GM19455 (cell line): Measurements from ENCODE around the gene SPATA20.

ENCODE experiments used
- ATAC-seq: cut with Tn5 transposase; IDR thresholded peaks from one replicate; pipeline ENCODE4 v1.9.1; 2021; ENCODE audit not compliant: unreplicated experiment

Gene SPATA20

GRCh38 chr17:50557630-50558029 is 10.7 kb downstream of the SPATA20 start:
- ATAC-seq, result no peak

- ATAC-seq, result no peak
These were observed 11.1 kb downstream of the SPATA20 start for GRCh38 chr17:50558091-50558490.

GRCh38 chr17:50558581-50558940 is 11.6 kb downstream of the SPATA20 start:
- no peak for ATAC-seq

GRCh38 chr17:50558941-50559614 is 12.1 kb downstream of the SPATA20 start:
- no peak for ATAC-seq

GRCh38 chr17:50559674-50560184 is 12.8 kb downstream of the SPATA20 start:
- no peak for ATAC-seq

GRCh38 chr17:50560185-50560824 is 13.3 kb downstream of the SPATA20 start, which contains the start of gene CACNA1G:
CACNA1G (plus strand) TSS chr17:50560715; CDS start chr17:50561460, 745 bp downstream.
- peak; percentile 92 for ATAC-seq

DNA sequence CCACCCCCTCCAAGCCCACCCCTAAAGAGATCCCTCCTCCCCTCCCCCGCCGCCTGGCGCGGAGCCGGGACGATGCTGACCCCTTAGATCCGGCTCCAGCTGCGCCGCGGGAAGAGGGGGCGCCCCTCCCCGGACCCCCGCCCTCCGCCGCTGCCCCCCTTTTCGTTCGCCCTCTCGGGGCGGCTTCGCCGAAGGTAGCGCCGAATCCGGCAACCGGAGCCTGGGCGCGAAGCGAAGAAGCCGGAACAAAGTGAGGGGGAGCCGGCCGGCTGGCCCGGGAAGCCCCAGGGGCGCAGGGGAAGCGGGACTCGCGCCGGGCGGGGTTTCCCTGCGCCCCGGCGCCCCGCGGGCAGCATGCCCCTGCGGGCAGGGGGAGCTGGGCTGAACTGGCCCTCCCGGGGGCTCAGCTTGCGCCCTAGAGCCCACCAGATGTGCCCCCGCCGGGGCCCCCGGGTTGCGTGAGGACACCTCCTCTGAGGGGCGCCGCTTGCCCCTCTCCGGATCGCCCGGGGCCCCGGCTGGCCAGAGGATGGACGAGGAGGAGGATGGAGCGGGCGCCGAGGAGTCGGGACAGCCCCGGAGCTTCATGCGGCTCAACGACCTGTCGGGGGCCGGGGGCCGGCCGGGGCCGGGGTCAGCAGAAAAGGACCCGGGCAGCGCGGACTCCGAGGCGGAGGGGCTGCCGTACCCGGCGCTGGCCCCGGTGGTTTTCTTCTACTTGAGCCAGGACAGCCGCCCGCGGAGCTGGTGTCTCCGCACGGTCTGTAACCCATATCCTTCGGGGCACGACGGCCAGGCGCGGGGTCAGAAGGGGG is 14.2 kb downstream of the SPATA20 start:
- no peak for ATAC-seq

GRCh38 chr17:50561746-50562141 is 14.8 kb downstream of the SPATA20 start:
- no peak for ATAC-seq

- ATAC-seq, result no peak
These were observed 15.5 kb downstream of the SPATA20 start for GRCh38 chr17:50562242-50563091.

GRCh38 chr17:50563092-50563511 is 16.1 kb downstream of the SPATA20 start:
- ATAC-seq, result no peak

GRCh38 chr17:50564916-50565315 is 17.9 kb downstream of the SPATA20 start:
- no peak for ATAC-seq

GRCh38 chr17:50565402-50566350 is 18.7 kb downstream of the SPATA20 start:
- ATAC-seq, result no peak

- no peak for ATAC-seq
These were observed 19.9 kb downstream of the SPATA20 start for GRCh38 chr17:50566886-50567285.

- ATAC-seq, result no peak
These were observed 21.7 kb downstream of the SPATA20 start for GRCh38 chr17:50568659-50569058.

DNA sequence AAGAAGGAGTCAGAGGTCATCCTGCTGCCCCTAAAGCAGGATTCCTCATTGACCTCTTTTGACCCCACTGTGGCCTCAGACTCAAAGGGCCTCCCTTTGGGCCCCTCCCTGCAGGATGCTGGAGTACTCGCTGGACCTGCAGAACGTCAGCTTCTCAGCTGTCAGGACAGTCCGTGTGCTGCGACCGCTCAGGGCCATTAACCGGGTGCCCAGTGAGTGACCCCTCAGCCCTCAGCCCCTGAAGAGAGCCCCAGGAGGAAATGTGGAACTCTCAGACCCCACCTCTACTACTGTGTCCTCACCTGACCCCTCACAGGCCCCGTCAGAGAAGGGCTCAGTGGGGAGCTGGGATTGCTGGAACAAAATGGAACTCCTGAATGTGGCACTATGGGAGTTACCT is 22.6 kb downstream of the SPATA20 start:
- ATAC-seq, result no peak

- ATAC-seq, result no peak
These were observed 23.1 kb downstream of the SPATA20 start for GRCh38 chr17:50570032-50570431.

DNA sequence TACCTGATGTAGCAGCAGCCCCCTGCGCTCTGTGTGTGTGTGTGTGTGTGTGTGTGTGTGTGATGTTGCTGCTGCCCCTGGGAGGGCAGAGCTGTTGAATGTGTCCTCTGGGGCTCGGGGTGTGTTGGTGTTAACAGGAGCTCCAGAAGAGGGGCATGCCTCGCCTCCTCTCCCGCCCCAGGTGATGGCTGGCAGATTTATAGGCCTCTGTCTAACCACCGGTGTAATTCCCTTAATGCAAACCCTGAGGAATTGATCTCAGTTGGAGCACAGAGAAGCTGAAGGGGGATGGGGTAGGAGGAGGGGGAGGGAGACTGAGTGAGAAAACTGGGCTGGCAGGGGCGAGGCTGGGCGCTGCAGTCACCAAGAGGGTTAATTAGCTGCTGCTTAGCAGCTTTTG is 23.6 kb downstream of the SPATA20 start:
- no peak for ATAC-seq

- no peak for ATAC-seq
These were observed 24.7 kb downstream of the SPATA20 start for GRCh38 chr17:50571681-50572080.

- no peak for ATAC-seq
These were observed 25.6 kb downstream of the SPATA20 start for GRCh38 chr17:50572541-50572940.
